ENCODE measurements around the gene DNAH9.

DNA sequence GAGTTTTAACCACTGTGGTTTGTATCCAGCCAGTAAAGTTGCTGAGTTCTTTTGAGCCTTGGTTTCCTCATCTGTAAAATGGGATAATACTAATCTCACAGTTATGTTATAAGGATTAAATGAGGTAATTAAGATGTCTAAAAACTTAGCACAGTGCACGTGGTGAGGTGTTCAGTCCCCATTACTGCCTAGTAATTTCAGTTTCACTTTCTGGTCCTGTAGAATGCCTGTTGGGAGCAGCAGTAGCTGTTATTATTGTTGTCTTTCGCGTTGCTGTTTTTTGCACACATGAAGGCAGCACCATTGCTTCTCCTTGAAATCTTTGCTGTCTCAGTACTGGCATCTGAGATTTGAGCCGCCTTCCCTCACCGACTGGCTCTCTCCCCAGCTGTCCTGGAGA, 182.4 kb downstream of the DNAH9 start:
- TF ChIP-seq POLR2AphosphoS2 (conservative IDR thresholded peaks at IDR 0.05; ENCODE audit: low read length) (no peak), BHLHE40 (IDR thresholded peaks at IDR 0.05; ENCODE audit: low read depth, low read length) (no peak)
